Natural killer cell (primary cell): Measurements from ENCODE around the gene AOAH. TPM values are rescaled to one million over a fixed set of nuclear protein-coding genes. Genes with fewer than 3 reads are reported as not detected.
"Not testable (repeated sequence)": the region's sequence is repeated elsewhere in the genome, so short reads cannot be mapped to it uniquely, and the experiment has no call there.

ENCODE experiments used
- ATAC-seq, 3 donors: fragments of 150-1000 bp in 2 of 3; fragments of 200-7000 bp in 1 of 3; cut with Tn5 transposase; 1 replicate in 1 of 3; 2 replicates in 2 of 3; pipeline ENCODE4 v1.10.0; 2021; ENCODE audit warnings: mild to moderate bottlenecking in 2 of 3, moderate library complexity in 2 of 3
- DNase-seq, 2 donors: peaks; one replicate each; pipeline versions ENCODE4 v3.0.0 to v3.0.0-alpha.2; 2013 to 2021; ENCODE audit warnings: mixed read lengths in 1 of 2
- H3K27ac ChIP-seq: one replicate; pipeline ENCODE4 v1.5.1; 2013; ENCODE audit warnings: mild to moderate bottlenecking, low read length
- H3K27me3 ChIP-seq: one replicate; pipeline ENCODE4 v1.6.1; 2013; ENCODE audit warnings: low read length; ENCODE audit not compliant: control insufficient read depth, insufficient read depth
- H3K36me3 ChIP-seq: one replicate; pipeline ENCODE4 v1.6.1; 2013; ENCODE audit warnings: low read length; ENCODE audit not compliant: control insufficient read depth, insufficient read depth
- H3K4me1 ChIP-seq: one replicate; pipeline ENCODE4 v1.6.1; 2013; ENCODE audit warnings: low read length; ENCODE audit not compliant: control insufficient read depth, insufficient read depth
- H3K4me3 ChIP-seq: one replicate; pipeline ENCODE4 v1.5.1; 2013; ENCODE audit warnings: low read length
- H3K9me3 ChIP-seq: one replicate; pipeline ENCODE4 v1.6.1; 2013; ENCODE audit warnings: low read length; ENCODE audit not compliant: control insufficient read depth, insufficient read depth
- H3K27ac Mint-ChIP-seq, 2 donors: one replicate each; pipeline ENCODE4 v1.8.0; 2022; ENCODE audit warnings: mild to moderate bottlenecking in 2 of 2, mixed read lengths in 2 of 2, moderate library complexity in 1 of 2
- H3K27me3 Mint-ChIP-seq, 2 donors: one replicate each; pipeline ENCODE4 v1.8.0; 2022; ENCODE audit warnings: low read depth in 2 of 2, mixed read lengths in 2 of 2
- H3K36me3 Mint-ChIP-seq: one replicate; pipeline ENCODE4 v1.8.0; 2022; ENCODE audit warnings: mixed read lengths
- H3K4me1 Mint-ChIP-seq, 2 donors: one replicate each; pipeline ENCODE4 v1.8.0; 2022; ENCODE audit warnings: mixed read lengths in 2 of 2
- H3K4me3 Mint-ChIP-seq: one replicate; pipeline ENCODE4 v1.8.0; 2022; ENCODE audit warnings: mild to moderate bottlenecking, moderate library complexity, mixed read lengths
- H3K9me3 Mint-ChIP-seq, 2 donors: one replicate each; pipeline ENCODE4 v1.8.0; 2022; ENCODE audit warnings: mixed read lengths in 2 of 2
- WGBS: methylation state at CpG from one replicate; pipeline ENCODE4 v1.1.7; 2013; ENCODE audit warnings: missing lambda C conversion rate; ENCODE audit not compliant: insufficient coverage; 5-methylcytosine and 5-hydroxymethylcytosine counted together
- intact Hi-C: fragments of 100-400 bp; cut with micrococcal nuclease; formaldehyde crosslinking; loops from one replicate; pipeline ENCODE4 v1.14.2; 2022
- total RNA-seq, 4 donors: library from RNA; stranded (reverse); fragments of 120-200 nt in 1 of 4; gene quantifications; one replicate each; pipeline versions ENCODE4 v1.2.3 to v1.2.4, GENCODE V29; 2013 to 2022
- TF ChIP-seq, protein P1 (sequence below): fragments of 200-600 bp; IDR thresholded peaks from one replicate; pipeline ENCODE4 v1.8.0; 2022; ENCODE audit warnings: antibody characterized with exemption

Gene AOAH
- total RNA-seq, 3 donors from 2014 or later (not counting 1 experiment from before 2014, with no cell fraction given): 263 to 403 (median 312) TPM

DNA sequence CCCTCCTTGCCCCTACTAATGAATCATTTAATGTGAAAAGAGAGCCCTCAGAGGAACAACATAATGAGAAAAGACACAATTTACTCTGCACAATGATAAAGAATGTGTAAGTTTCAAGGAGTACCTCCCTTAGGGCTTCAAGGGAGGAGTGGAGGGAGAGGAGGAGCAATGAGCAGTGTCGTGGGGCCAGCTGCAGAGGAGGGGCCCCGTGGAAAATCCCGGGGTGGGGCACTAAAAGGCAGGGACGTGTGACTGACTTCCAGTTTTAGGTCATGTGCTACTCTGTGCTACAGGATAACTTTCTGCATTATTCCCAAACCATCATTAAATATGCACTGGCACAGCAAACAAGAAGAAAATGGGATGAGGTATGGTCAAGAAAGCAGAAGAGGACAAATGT lies 226.5 kb downstream of the AOAH start:
- Mint-ChIP-seq H3K36me3 (no peaks in the 10 kb centered on the region), H3K4me3 (no peak overlapping the region), H3K27me3 (peaks cover 5% of the 10 kb centered on the region in 2 donors), H3K27ac (no peak overlapping the region), H3K4me1 (peaks cover 6 to 7% of the 10 kb centered on the region in 2 donors), H3K9me3 (no peaks in the 10 kb centered on the region)
- intact Hi-C loops: no loop called here
- Histone ChIP-seq H3K4me3 (no peak overlapping the region), H3K9me3 (no peaks in the 10 kb centered on the region), H3K27ac (no peak overlapping the region), H3K27me3 (no peaks in the 10 kb centered on the region), H3K4me1 (no peaks in the 10 kb centered on the region), H3K36me3 (no peaks in the 10 kb centered on the region)
- DNase-seq (no peak), ATAC-seq (no peak)
- TF ChIP-seq, protein P1, sequence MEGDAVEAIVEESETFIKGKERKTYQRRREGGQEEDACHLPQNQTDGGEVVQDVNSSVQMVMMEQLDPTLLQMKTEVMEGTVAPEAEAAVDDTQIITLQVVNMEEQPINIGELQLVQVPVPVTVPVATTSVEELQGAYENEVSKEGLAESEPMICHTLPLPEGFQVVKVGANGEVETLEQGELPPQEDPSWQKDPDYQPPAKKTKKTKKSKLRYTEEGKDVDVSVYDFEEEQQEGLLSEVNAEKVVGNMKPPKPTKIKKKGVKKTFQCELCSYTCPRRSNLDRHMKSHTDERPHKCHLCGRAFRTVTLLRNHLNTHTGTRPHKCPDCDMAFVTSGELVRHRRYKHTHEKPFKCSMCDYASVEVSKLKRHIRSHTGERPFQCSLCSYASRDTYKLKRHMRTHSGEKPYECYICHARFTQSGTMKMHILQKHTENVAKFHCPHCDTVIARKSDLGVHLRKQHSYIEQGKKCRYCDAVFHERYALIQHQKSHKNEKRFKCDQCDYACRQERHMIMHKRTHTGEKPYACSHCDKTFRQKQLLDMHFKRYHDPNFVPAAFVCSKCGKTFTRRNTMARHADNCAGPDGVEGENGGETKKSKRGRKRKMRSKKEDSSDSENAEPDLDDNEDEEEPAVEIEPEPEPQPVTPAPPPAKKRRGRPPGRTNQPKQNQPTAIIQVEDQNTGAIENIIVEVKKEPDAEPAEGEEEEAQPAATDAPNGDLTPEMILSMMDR: no peak
- WGBS: 82% methylated on average over 4 of the region's 4 CpGs

DNA sequence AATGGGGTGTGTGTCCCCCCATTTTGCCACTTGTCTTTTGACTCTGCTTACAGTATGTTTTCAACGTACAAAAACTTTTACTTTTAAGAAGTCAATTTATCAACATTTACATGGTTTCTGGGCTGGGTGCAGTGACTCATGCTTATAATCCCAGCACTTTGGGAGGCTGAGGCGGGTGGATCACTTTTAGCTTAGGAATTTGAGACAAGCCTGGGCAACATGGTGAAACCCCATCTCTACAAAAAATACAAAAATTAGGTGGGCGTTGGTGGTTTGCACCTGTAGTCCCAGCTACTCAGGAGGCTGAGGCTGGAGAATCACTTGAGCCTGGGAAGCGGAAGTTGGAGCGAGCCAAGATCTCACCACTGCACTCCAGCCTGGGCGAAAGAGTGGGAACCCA lies 227.1 kb downstream of the AOAH start:
- H3K4me1 Mint-ChIP-seq, H3K27me3 Mint-ChIP-seq, H3K36me3 Mint-ChIP-seq, H3K27ac ChIP-seq, H3K4me3 Mint-ChIP-seq, H3K4me3 ChIP-seq, intact Hi-C loops, ATAC-seq, H3K36me3 ChIP-seq, H3K4me1 ChIP-seq, H3K9me3 ChIP-seq, DNase-seq, H3K27me3 ChIP-seq, H3K27ac Mint-ChIP-seq, H3K9me3 Mint-ChIP-seq: not testable (repeated sequence)
- WGBS: 93% methylated on average over 6 of the region's 6 CpGs

DNA sequence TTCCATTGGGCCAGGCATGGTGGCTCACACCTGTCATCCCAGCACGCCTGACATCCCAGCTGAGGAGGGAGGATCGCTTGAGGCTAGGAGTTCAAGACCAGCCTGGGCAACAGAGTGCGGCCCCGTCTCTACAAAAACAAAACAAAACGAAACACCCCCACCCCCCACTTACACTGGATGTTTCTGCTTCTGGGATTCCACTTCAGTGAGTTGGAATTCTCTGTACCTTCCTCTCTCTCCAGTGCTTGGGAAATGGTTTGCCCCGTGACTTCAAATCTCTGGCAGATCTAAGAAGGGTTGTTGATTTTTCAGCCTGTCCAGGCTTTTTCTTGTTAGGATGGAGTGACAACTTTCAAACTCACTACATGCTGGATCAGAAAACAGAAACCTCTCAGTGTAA lies 227.7 kb downstream of the AOAH start:
- H3K4me1 Mint-ChIP-seq: peaks cover 0 to 7% of the 10 kb centered on the region in 2 donors
- H3K27me3 ChIP-seq: no peaks in the 10 kb centered on the region
- no peaks in the 10 kb centered on the region for H3K9me3 Mint-ChIP-seq
- intact Hi-C loops: no loop called here
- H3K4me3 ChIP-seq: no peak overlapping the region
- H3K27ac Mint-ChIP-seq: no peak overlapping the region
- H3K4me1 ChIP-seq: no peaks in the 10 kb centered on the region
- H3K27ac ChIP-seq: no peak overlapping the region
- 100% methylated on average over 5 of the region's 6 CpGs for WGBS
- no peak overlapping the region for H3K4me3 Mint-ChIP-seq
- DNase-seq (no peak), ATAC-seq (no peak)
- H3K27me3 Mint-ChIP-seq: peaks cover 5% of the 10 kb centered on the region in 2 donors
- no peaks in the 10 kb centered on the region for H3K9me3 ChIP-seq
- TF ChIP-seq, protein P1: no peak
- H3K36me3 ChIP-seq: no peaks in the 10 kb centered on the region
- H3K36me3 Mint-ChIP-seq: no peaks in the 10 kb centered on the region

DNA sequence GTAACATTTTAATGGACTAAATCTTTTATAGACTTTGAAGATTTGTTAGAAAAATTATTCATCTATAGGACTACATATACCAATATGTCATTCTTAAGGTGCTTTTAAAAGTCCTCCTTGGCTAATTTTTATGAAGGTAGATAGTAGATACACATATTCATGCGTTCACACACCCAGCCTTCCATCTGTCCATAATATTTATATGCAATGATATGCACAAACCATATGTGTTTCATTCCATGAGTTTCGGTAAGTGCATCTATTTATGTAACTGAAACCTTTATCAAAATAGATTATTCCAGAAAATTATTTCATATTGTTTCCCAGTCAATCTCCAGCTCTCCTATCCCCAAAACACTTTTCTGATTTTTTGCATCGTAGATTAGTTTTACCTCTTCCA lies 233.0 kb downstream of the AOAH start:
- H3K27ac Mint-ChIP-seq: no peak overlapping the region
- Histone ChIP-seq H3K4me1 (no peaks in the 10 kb centered on the region), H3K4me3 (no peak overlapping the region), H3K36me3 (no peaks in the 10 kb centered on the region), H3K27me3 (no peaks in the 10 kb centered on the region), H3K9me3 (no peaks in the 10 kb centered on the region), H3K27ac (no peak overlapping the region)
- ATAC-seq: no peak
- no peaks in the 10 kb centered on the region for H3K36me3 Mint-ChIP-seq
- H3K4me3 Mint-ChIP-seq: no peak overlapping the region
- DNase-seq: no peak
- intact Hi-C loops: no loop called here
- H3K27me3 Mint-ChIP-seq: peaks cover 5% of the 10 kb centered on the region in 2 donors
- peaks cover 0 to 5% of the 10 kb centered on the region in 2 donors for H3K4me1 Mint-ChIP-seq
- 100% methylated on average over 2 of the region's 3 CpGs for WGBS
- TF ChIP-seq, protein P1: no peak
- H3K9me3 Mint-ChIP-seq: no peaks in the 10 kb centered on the region
